PFSK-1 (cell line): Measurements from ENCODE around the gene ADAM23.

ENCODE experiments used
- FOXP2 ChIP-seq: optimal IDR thresholded peaks from 2 replicates; pipeline ENCODE3; 2011; ENCODE audit warnings: borderline replicate concordance, control low read depth, inconsistent platforms; ENCODE audit not compliant: insufficient read depth; ENCODE audit errors: extremely low read length, extremely low read depth
- POLR2AphosphoS5 ChIP-seq: IDR thresholded peaks from 2 replicates; pipeline ENCODE4 v1.6.1; 2012; ENCODE audit warnings: low read depth, mild to moderate bottlenecking, control low read depth, low read length, moderate library complexity
- REST ChIP-seq, 2 experiments: IDR thresholded peaks; 2 replicates each; pipeline versions ENCODE4 v1.6.1 to v1.8.0; 2011 to 2012; ENCODE audit warnings: low read depth in 2 of 2, low read length in 2 of 2, control low read depth in 1 of 2, inconsistent platforms in 1 of 2, mild to moderate bottlenecking in 1 of 2, moderate library complexity in 1 of 2; ENCODE audit not compliant: insufficient read depth in 1 of 2
- SIN3A ChIP-seq: IDR thresholded peaks from 2 replicates; pipeline ENCODE4 v1.6.1; 2012; ENCODE audit warnings: mild to moderate bottlenecking, low read length, moderate library complexity, borderline replicate concordance; ENCODE audit not compliant: insufficient read depth
- TAF1 ChIP-seq: IDR thresholded peaks from 2 replicates; pipeline ENCODE4 v1.6.1; 2012; ENCODE audit warnings: low read length, control low read depth, borderline replicate concordance; ENCODE audit not compliant: insufficient read depth

Gene ADAM23

GRCh38 chr2:206531996-206532543, 88.7 kb downstream of the ADAM23 start:
- TF ChIP-seq FOXP2 (no peak), TAF1 (no peak), POLR2AphosphoS5 (no peak), REST (IDR thresholded peaks at IDR 0.05; ENCODE audit: insufficient read depth in 1 of 2, low read depth in 2 of 2, low read length in 2 of 2) (no peak), SIN3A (no peak)

GRCh38 chr2:206533977-206534376, 90.6 kb downstream of the ADAM23 start:
- no peak for TF ChIP-seq POLR2AphosphoS5
- TF ChIP-seq SIN3A: no peak
- no peak for TF ChIP-seq FOXP2
- no peak for TF ChIP-seq TAF1
- TF ChIP-seq REST (IDR thresholded peaks at IDR 0.05; ENCODE audit: insufficient read depth in 1 of 2, low read depth in 2 of 2, low read length in 2 of 2): no peak

- TF ChIP-seq POLR2AphosphoS5 (no peak), TAF1 (no peak), FOXP2 (no peak), REST (IDR thresholded peaks at IDR 0.05; ENCODE audit: insufficient read depth in 1 of 2, low read depth in 2 of 2, low read length in 2 of 2) (no peak), SIN3A (no peak)
These were observed 92.1 kb downstream of the ADAM23 start for GRCh38 chr2:206535260-206535986.

- no peak for TF ChIP-seq FOXP2
- TF ChIP-seq REST (IDR thresholded peaks at IDR 0.05; ENCODE audit: insufficient read depth in 1 of 2, low read depth in 2 of 2, low read length in 2 of 2): no peak
- TF ChIP-seq SIN3A: no peak
- no peak for TF ChIP-seq POLR2AphosphoS5
- TF ChIP-seq TAF1: no peak
These were observed 97.4 kb downstream of the ADAM23 start for GRCh38 chr2:206540757-206541156.
